HCT116 (cell line): ENCODE measurements around the gene SLC30A3. TPM values are rescaled to one million over a fixed set of nuclear protein-coding genes. Genes with fewer than 3 reads are reported as not detected.

Source experiments
- ATAC-seq: fragments of 200-7000 bp; cut with Tn5 transposase; 2 replicates; pipeline ENCODE4 v1.9.1; 2020; ENCODE audit warnings: mild to moderate bottlenecking, moderate library complexity
- Bru-seq: library from RNA; stranded (reverse); fragments of 400-500 nt; gene quantifications from one replicate; lab custom pipeline; 2021; lab: Mats Ljungman, UMichigan
- BruChase-seq, 2 experiments: library from RNA; stranded (reverse); fragments of 400-500 nt; gene quantifications; one replicate each; lab custom pipeline; 2021; lab: Mats Ljungman, UMichigan
- BruUV-seq: library from RNA; stranded (reverse); fragments of 400-500 nt; replicated peaks from 2 replicates; lab custom pipeline; 2021; lab: Mats Ljungman, UMichigan
- CTCF ChIA-PET: fragments of 300-600 bp; sonication (Branson Sonifier 250); formaldehyde crosslinking; loops from one replicate; lab custom pipeline; 2021; ENCODE audit warnings: antibody characterized with exemption; lab: Charles Lee
- POLR2A ChIA-PET: fragments of 300-600, 350-600 bp; sonication (Branson Sonifier 250); formaldehyde crosslinking; loops from one replicate; lab custom pipeline; 2021; ENCODE audit warnings: antibody characterized with exemption; lab: Charles Lee
- RAD21 ChIA-PET, 2 experiments: fragments of 300-600 bp; sonication (Branson Sonifier 250); formaldehyde crosslinking; loops; one replicate each; lab custom pipeline; 2023; ENCODE audit warnings: low total read pairs in 2 of 2; ENCODE audit not compliant: uncharacterized antibody in 2 of 2, unreplicated experiment in 2 of 2, low non-redundant PET in 1 of 2; lab: Charles Lee
- DNase-seq: peaks from one replicate; pipeline ENCODE4 v3.0.0-alpha.2; 2010; ENCODE audit warnings: low read depth, low spot score
- H2AFZ ChIP-seq: fragments of 200-600 bp; shearing (Covaris generic), sonication (generic); 2 replicates; pipeline ENCODE4 v1.6.1; 2017; ENCODE audit warnings: low read depth, mixed run types, mixed read lengths, antibody characterized with exemption, low read length; ENCODE audit not compliant: poor library complexity, severe bottlenecking
- H3K27ac ChIP-seq: 2 replicates; pipeline ENCODE4 v1.5.1; 2012; ENCODE audit warnings: low read depth, low read length
- H3K27me3 ChIP-seq: fragments of 200-600 bp; sonication (generic); 2 replicates; pipeline ENCODE4 v1.6.1; 2016; ENCODE audit warnings: mixed run types, low read length, mixed read lengths; ENCODE audit not compliant: insufficient read depth
- H3K36me3 ChIP-seq, 2 experiments: fragments of 200-500 bp in 1 of 2; fragments of 200-600 bp in 1 of 2; sonication (Bioruptor generic) in 1 of 2; sonication (generic) in 1 of 2; 2 replicates each; pipeline versions ENCODE4 v1.5.1 to v1.6.1; 2014 to 2016; ENCODE audit warnings: low read length in 2 of 2, inconsistent platforms in 1 of 2, mixed read lengths in 1 of 2, mixed run types in 1 of 2; ENCODE audit not compliant: insufficient read depth in 2 of 2, control insufficient read depth in 1 of 2
- H3K4me1 ChIP-seq, 2 experiments: fragments of 200-600 bp in 1 of 2; sonication (generic) in 1 of 2; 2 replicates each; pipeline versions ENCODE4 v1.5.1 to v1.6.1; 2012 to 2017; ENCODE audit warnings: low read length in 2 of 2, inconsistent platforms in 1 of 2, mild to moderate bottlenecking in 1 of 2, mixed read lengths in 1 of 2, mixed run types in 1 of 2, moderate library complexity in 1 of 2; ENCODE audit not compliant: insufficient read depth in 2 of 2, control insufficient read depth in 1 of 2
- H3K4me2 ChIP-seq: fragments of 200-600 bp; sonication (generic); 2 replicates; pipeline ENCODE4 v1.6.1; 2017; ENCODE audit warnings: mixed run types, low read length, mixed read lengths
- H3K4me3 ChIP-seq, 2 experiments: fragments of 200-600 bp in 1 of 2; sonication (generic) in 1 of 2; replicated peaks in 1 of 2; 2 replicates each; pipeline ENCODE4 v1.5.1; 2011 to 2016; ENCODE audit warnings: low read length in 2 of 2, control low read depth in 1 of 2, low read depth in 1 of 2, mild to moderate bottlenecking in 1 of 2, mixed read lengths in 1 of 2, mixed run types in 1 of 2
- H3K79me2 ChIP-seq: fragments of 200-600 bp; sonication (generic); 2 replicates; pipeline ENCODE4 v1.6.1; 2017; ENCODE audit warnings: mild to moderate bottlenecking, mixed run types, low read length, moderate library complexity, mixed read lengths; ENCODE audit not compliant: insufficient read depth
- H3K9ac ChIP-seq: fragments of 200-600 bp; sonication (generic); 2 replicates; pipeline ENCODE4 v1.6.1; 2016; ENCODE audit warnings: low read length, mixed read lengths
- H3K9me2 ChIP-seq: fragments of 200-600 bp; sonication (generic), shearing (Covaris generic); 2 replicates; pipeline ENCODE4 v1.6.1; 2017; ENCODE audit warnings: mixed run types, mild to moderate bottlenecking, moderate library complexity; ENCODE audit not compliant: insufficient read depth
- H3K9me3 ChIP-seq, 2 experiments: fragments of 200-500 bp in 1 of 2; fragments of 200-600 bp in 1 of 2; sonication (Bioruptor generic) in 1 of 2; sonication (generic) in 1 of 2; 2 replicates each; pipeline ENCODE4 v1.6.1; 2014 to 2017; ENCODE audit warnings: low read length in 2 of 2, mixed read lengths in 2 of 2, inconsistent platforms in 1 of 2, low read depth in 1 of 2, mild to moderate bottlenecking in 1 of 2, mixed run types in 1 of 2, moderate library complexity in 1 of 2; ENCODE audit not compliant: control insufficient read depth in 1 of 2, insufficient read depth in 1 of 2
- H4K20me1 ChIP-seq: fragments of 200-600 bp; sonication (generic), shearing (Covaris generic); 2 replicates; pipeline ENCODE4 v1.6.1; 2017; ENCODE audit warnings: mixed run types, mild to moderate bottlenecking, moderate library complexity; ENCODE audit not compliant: insufficient read depth
- CBX3 ChIP-seq: IDR thresholded peaks from 2 replicates; pipeline ENCODE4 v1.6.1; 2012; ENCODE audit warnings: low read depth
- CEBPB ChIP-seq: IDR thresholded peaks from 2 replicates; pipeline ENCODE4 v1.6.1; 2012; ENCODE audit warnings: low read depth
- EGR1 ChIP-seq: IDR thresholded peaks from 2 replicates; pipeline ENCODE4 v1.6.1; 2012; ENCODE audit warnings: low read depth
- ELF1 ChIP-seq: IDR thresholded peaks from 2 replicates; pipeline ENCODE4 v1.6.1; 2012; ENCODE audit warnings: low read depth, borderline replicate concordance
- EZH2 ChIP-seq: fragments of 200-600 bp; sonication (generic); IDR thresholded peaks from 2 replicates; pipeline ENCODE4 v1.6.1; 2017; ENCODE audit warnings: antibody characterized with exemption, mixed run types
- EZH2phosphoT487 ChIP-seq: fragments of 200-600 bp; IDR thresholded peaks from 2 replicates; pipeline ENCODE4 v1.6.1; 2018; ENCODE audit warnings: antibody characterized with exemption, borderline replicate concordance
- POLR2A ChIP-seq: IDR thresholded peaks from 2 replicates; pipeline ENCODE4 v1.7.0; 2011; ENCODE audit warnings: borderline replicate concordance; ENCODE audit not compliant: insufficient read depth, insufficient read length; ENCODE audit errors: extremely low read depth
- POLR2AphosphoS5 ChIP-seq: IDR thresholded peaks from 2 replicates; pipeline ENCODE4 v1.6.1; 2011; ENCODE audit warnings: mild to moderate bottlenecking, low read depth, low read length, moderate library complexity
- SIN3A ChIP-seq: IDR thresholded peaks from 2 replicates; pipeline ENCODE4 v1.6.1; 2012; ENCODE audit warnings: low read depth
- SP1 ChIP-seq: IDR thresholded peaks from 2 replicates; pipeline ENCODE4 v1.6.1; 2012; ENCODE audit warnings: low read depth
- TCF7L2 ChIP-seq: IDR thresholded peaks from 2 replicates; pipeline ENCODE4 v1.7.0; 2011; ENCODE audit warnings: borderline replicate concordance, inconsistent platforms; ENCODE audit not compliant: insufficient read depth, insufficient read length; ENCODE audit errors: extremely low read depth
- YY1 ChIP-seq: IDR thresholded peaks from 2 replicates; pipeline ENCODE4 v1.6.1; 2011; ENCODE audit warnings: low read length, low read depth, moderate library complexity, mild to moderate bottlenecking; ENCODE audit not compliant: insufficient replicate concordance; ENCODE audit errors: extremely low read depth
- ZFX ChIP-seq: fragments of 450-650 bp; IDR thresholded peaks from 2 replicates; pipeline ENCODE4 v1.6.1; 2017
- ZNF274 ChIP-seq: fragments of 200-500 bp; sonication (Bioruptor generic); IDR thresholded peaks from 2 replicates; pipeline ENCODE4 v1.6.1; 2014; ENCODE audit warnings: mild to moderate bottlenecking, low read depth, low read length, inconsistent platforms
- intact Hi-C: fragments of 100-400 bp; cut with micrococcal nuclease; formaldehyde crosslinking; loops from 2 replicates; pipeline ENCODE4 v1.10.0; 2022
- long read RNA-seq: library from polyadenylated mRNA; unstranded; transcript quantifications from one replicate; pipeline ENCODE4 v2.0.0, GENCODE V29; 2021; ENCODE audit not compliant: unreplicated experiment
- polyA plus RNA-seq: library from polyadenylated mRNA; unstranded; fragments of >200 nt; gene quantifications from 2 replicates; pipeline ENCODE4 v1.2.1, GENCODE V29; 2012; ENCODE audit warnings: missing spikeins
- total RNA-seq: library from RNA; stranded (reverse); gene quantifications from one replicate; pipeline ENCODE4 v1.2.1, GENCODE V29; 2021; ENCODE audit not compliant: unreplicated experiment
- TF ChIP-seq, protein P1 (sequence below): IDR thresholded peaks from 2 replicates; pipeline ENCODE4 v1.6.1; 2012
- TF ChIP-seq, protein P2 (sequence below): IDR thresholded peaks from 2 replicates; pipeline ENCODE4 v1.6.1; 2011; ENCODE audit warnings: mild to moderate bottlenecking, low read length, moderate library complexity; ENCODE audit not compliant: insufficient replicate concordance; ENCODE audit errors: extremely low read depth
- TF ChIP-seq, protein P3 (sequence below): IDR thresholded peaks from 2 replicates; pipeline ENCODE4 v1.6.1; 2012
- TF ChIP-seq, protein P4 (sequence below), 3 experiments: fragments of 200-600 bp in 1 of 3; sonication (generic) in 1 of 3; IDR thresholded peaks in 2 of 3; conservative IDR thresholded peaks in 1 of 3; 2 replicates each; pipeline ENCODE4 v1.5.1; 2012 to 2017; ENCODE audit warnings: low read depth in 2 of 3, low read length in 2 of 3, antibody characterized with exemption in 1 of 3, borderline replicate concordance in 1 of 3, control low read depth in 1 of 3, mild to moderate bottlenecking in 1 of 3, mixed read lengths in 1 of 3, mixed run types in 1 of 3, moderate library complexity in 1 of 3; ENCODE audit not compliant: insufficient read depth in 1 of 3

The SLC30A3 gene, protein sequence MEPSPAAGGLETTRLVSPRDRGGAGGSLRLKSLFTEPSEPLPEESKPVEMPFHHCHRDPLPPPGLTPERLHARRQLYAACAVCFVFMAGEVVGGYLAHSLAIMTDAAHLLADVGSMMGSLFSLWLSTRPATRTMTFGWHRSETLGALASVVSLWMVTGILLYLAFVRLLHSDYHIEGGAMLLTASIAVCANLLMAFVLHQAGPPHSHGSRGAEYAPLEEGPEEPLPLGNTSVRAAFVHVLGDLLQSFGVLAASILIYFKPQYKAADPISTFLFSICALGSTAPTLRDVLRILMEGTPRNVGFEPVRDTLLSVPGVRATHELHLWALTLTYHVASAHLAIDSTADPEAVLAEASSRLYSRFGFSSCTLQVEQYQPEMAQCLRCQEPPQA
- total RNA-seq (20.5 TPM), Bru-seq, nascent RNA (percentile 53 among the genes with signal in this experiment), BruChase-seq, experiment 1, labeled RNA remaining after a 6-hour chase (percentile 56 among the genes with signal in this experiment), BruChase-seq, experiment 2, labeled RNA remaining after a 2-hour chase (percentile 65 among the genes with signal in this experiment)
- 16.1 and 18.0 TPM in 2 replicates for polyA plus RNA-seq
- long read RNA-seq, partial matches to known transcripts, result 2 of 20 reads
- long read RNA-seq, other reads (novel, unspliced or antisense), result 13 of 20 reads

DNA sequence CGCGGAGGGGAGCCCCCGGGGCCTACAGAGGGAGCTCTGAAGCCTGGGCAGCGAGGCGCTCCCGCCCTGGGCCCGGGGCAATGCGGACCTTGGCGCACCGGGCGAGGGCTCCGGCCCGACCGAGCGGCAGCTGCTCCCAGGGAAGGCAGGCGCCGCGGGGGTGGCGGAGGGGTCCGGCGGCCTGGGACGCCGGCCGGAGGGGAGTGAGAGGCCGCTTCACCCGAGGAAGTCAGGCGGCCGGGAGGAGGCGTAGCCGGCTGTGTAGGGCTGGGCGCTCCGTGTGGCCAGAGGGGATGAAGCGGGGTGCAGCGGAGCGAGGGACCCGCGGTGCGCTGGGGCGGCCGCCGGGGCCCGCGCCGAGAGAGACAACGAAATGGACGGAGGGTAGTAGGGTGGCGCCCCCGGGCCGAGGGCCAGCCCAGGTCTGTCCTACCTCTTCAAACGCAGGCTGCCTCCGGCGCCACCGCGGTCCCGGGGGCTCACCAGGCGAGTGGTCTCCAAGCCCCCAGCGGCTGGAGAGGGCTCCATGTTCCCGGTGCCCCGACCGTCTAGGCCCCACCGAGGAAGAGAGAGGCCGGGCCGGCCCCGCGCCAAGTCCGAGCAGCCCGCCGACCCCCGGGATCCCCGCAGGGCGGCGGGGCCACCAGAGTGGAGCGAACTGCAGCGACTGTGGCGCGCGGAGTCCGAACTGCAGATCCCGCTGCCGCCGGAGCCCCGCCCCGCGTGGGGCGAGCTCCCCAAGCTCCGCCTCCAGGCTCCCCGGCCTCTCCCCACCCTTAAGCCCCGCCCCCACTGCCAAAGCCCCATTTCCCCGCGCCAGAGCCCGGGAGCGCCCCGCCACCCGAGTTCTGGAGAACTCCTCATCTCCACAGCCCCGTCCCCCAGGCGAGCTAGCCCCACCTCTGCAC is at the start of gene SLC30A3:
TSS of gene SLC30A3 (minus strand) at position 669 of the 908 bp plus-strand sequence. CDS start at position 528, 141 bp downstream.
- H3K36me3 ChIP-seq, result 0 out of 4 replicates have a peak, but pooled peaks cover 0 to 2% of the 10 kb centered on the region in 2 experiments
- BruUV-seq, result no TSS peak
- ATAC-seq, result peak; percentile 81
- H4K20me1 ChIP-seq, result no peaks in the 10 kb centered on the region
- POLR2A ChIA-PET, result interaction anchor here (1.1 to 1.8 kb wide), 4 partner anchors 10 to 30 kb away, joined by 3 to 6 read pairs (median 4); no protein-coding TSS in a partner anchor
- no peaks in the 10 kb centered on the region for H3K9me3 ChIP-seq
- H3K4me1 ChIP-seq, result peaks cover 19 to 37% of the 10 kb centered on the region in 2 experiments
- H3K79me2 ChIP-seq, result peaks cover 13% of the 10 kb centered on the region; the same call in 1 of the 2 replicates
- peak within 1 kb of the TSS; percentile 79 for H3K9ac ChIP-seq
- intact Hi-C loops, result loop anchor here (5.0 kb wide), 1 partner anchor 60 kb away; the partner anchor contains the start of gene MPV17
- no peak within 1 kb of the TSS for H2AFZ ChIP-seq
- RAD21 ChIA-PET, result interaction anchor here in 1 of 2 experiments (1.0 kb wide), 1 partner anchor 40 kb away, joined by 4 read pairs; no protein-coding TSS in a partner anchor
- H3K9me2 ChIP-seq, result no peaks in the 10 kb centered on the region
- H3K4me2 ChIP-seq, result peak within 1 kb of the TSS; percentile 99
- H3K27ac ChIP-seq, result peak within 1 kb of the TSS; percentile 58; the same call in 1 of the 2 replicates
- TF ChIP-seq TCF7L2 (no peak), POLR2A (peak; percentile 72), YY1 (peak; percentile 32), EZH2 (no peak), CEBPB (no peak), EZH2phosphoT487 (no peak), SP1 (no peak), ZNF274 (no peak), CBX3 (no peak), ELF1 (no peak), SIN3A (no peak), EGR1 (no peak), POLR2AphosphoS5 (peak; percentile 96), ZFX (peak; percentile 76)
- TF ChIP-seq, protein P1, sequence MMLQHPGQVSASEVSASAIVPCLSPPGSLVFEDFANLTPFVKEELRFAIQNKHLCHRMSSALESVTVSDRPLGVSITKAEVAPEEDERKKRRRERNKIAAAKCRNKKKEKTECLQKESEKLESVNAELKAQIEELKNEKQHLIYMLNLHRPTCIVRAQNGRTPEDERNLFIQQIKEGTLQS, result no peak
- TF ChIP-seq, protein P2, sequence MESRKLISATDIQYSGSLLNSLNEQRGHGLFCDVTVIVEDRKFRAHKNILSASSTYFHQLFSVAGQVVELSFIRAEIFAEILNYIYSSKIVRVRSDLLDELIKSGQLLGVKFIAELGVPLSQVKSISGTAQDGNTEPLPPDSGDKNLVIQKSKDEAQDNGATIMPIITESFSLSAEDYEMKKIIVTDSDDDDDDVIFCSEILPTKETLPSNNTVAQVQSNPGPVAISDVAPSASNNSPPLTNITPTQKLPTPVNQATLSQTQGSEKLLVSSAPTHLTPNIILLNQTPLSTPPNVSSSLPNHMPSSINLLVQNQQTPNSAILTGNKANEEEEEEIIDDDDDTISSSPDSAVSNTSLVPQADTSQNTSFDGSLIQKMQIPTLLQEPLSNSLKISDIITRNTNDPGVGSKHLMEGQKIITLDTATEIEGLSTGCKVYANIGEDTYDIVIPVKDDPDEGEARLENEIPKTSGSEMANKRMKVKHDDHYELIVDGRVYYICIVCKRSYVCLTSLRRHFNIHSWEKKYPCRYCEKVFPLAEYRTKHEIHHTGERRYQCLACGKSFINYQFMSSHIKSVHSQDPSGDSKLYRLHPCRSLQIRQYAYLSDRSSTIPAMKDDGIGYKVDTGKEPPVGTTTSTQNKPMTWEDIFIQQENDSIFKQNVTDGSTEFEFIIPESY, result no peak
- TF ChIP-seq, protein P3, sequence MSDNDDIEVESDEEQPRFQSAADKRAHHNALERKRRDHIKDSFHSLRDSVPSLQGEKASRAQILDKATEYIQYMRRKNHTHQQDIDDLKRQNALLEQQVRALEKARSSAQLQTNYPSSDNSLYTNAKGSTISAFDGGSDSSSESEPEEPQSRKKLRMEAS, result no peak
- TF ChIP-seq, protein P4, sequence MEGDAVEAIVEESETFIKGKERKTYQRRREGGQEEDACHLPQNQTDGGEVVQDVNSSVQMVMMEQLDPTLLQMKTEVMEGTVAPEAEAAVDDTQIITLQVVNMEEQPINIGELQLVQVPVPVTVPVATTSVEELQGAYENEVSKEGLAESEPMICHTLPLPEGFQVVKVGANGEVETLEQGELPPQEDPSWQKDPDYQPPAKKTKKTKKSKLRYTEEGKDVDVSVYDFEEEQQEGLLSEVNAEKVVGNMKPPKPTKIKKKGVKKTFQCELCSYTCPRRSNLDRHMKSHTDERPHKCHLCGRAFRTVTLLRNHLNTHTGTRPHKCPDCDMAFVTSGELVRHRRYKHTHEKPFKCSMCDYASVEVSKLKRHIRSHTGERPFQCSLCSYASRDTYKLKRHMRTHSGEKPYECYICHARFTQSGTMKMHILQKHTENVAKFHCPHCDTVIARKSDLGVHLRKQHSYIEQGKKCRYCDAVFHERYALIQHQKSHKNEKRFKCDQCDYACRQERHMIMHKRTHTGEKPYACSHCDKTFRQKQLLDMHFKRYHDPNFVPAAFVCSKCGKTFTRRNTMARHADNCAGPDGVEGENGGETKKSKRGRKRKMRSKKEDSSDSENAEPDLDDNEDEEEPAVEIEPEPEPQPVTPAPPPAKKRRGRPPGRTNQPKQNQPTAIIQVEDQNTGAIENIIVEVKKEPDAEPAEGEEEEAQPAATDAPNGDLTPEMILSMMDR (IDR thresholded peaks at IDR 0.05 in 2 of 3, conservative IDR thresholded peaks at IDR 0.05 in 1 of 3; ENCODE audit: borderline replicate concordance in 1 of 3, insufficient read depth in 1 of 3, low read depth in 2 of 3, low read length in 2 of 3), result no peak
- CTCF ChIA-PET, result interaction anchor here (1.0 to 1.6 kb wide), 3 partner anchors 18 to 40 kb away, joined by 3 to 6 read pairs (median 4); no protein-coding TSS in a partner anchor
- DNase-seq, result peak; percentile 44
- H3K4me3 ChIP-seq, result peak within 1 kb of the TSS; percentile 73 to 84
- peaks cover 13% of the 10 kb centered on the region; the same call in 1 of the 2 replicates for H3K27me3 ChIP-seq
